GM21786 (cell line): ENCODE results near the gene NR1I2.

Source experiments
- ATAC-seq: cut with Tn5 transposase; IDR thresholded peaks from one replicate; pipeline ENCODE4 v1.9.1; 2021; ENCODE audit not compliant: unreplicated experiment

The NR1I2 gene

GRCh38 chr3:119817583-119818363 is 35.9 kb downstream of the NR1I2 start:
- ATAC-seq, result no peak

- no peak for ATAC-seq
These were observed 37.0 kb downstream of the NR1I2 start for GRCh38 chr3:119818937-119819336.

GRCh38 chr3:119819806-119820205 is 37.9 kb downstream of the NR1I2 start:
- no peak for ATAC-seq

- ATAC-seq, result no peak
These were observed 43.9 kb downstream of the NR1I2 start for GRCh38 chr3:119825820-119826219.

- no peak for ATAC-seq
These were observed 45.1 kb downstream of the NR1I2 start for GRCh38 chr3:119826711-119827608.

- no peak for ATAC-seq
These were observed 47.5 kb downstream of the NR1I2 start for GRCh38 chr3:119829420-119829819.

GRCh38 chr3:119831022-119831421 is 49.1 kb downstream of the NR1I2 start:
- no peak for ATAC-seq

DNA sequence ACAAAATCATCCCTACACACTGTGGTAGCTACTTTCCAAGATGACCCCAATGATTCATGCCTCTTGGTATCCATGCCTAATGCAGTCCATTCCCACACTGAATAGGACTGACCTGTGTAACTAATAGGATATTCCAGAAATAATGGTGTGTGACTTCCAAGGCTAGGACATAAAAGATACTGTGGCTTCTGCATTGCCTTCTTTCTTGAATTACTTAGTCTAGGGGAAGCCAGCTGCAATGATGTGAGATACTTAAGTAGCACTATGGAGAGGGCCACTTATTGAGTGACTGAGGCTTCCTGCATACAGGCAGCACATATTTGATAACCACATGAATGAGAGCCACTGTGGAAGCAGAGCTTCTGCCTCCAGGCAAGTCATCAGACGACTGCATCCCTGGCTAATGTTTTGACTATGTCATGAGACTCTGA is 50.1 kb downstream of the NR1I2 start:
- ATAC-seq, result no peak

GRCh38 chr3:119834754-119835370 is 53.0 kb downstream of the NR1I2 start:
- ATAC-seq, result no peak

- ATAC-seq, result no peak
These were observed 53.7 kb downstream of the NR1I2 start for GRCh38 chr3:119835556-119835955.

DNA sequence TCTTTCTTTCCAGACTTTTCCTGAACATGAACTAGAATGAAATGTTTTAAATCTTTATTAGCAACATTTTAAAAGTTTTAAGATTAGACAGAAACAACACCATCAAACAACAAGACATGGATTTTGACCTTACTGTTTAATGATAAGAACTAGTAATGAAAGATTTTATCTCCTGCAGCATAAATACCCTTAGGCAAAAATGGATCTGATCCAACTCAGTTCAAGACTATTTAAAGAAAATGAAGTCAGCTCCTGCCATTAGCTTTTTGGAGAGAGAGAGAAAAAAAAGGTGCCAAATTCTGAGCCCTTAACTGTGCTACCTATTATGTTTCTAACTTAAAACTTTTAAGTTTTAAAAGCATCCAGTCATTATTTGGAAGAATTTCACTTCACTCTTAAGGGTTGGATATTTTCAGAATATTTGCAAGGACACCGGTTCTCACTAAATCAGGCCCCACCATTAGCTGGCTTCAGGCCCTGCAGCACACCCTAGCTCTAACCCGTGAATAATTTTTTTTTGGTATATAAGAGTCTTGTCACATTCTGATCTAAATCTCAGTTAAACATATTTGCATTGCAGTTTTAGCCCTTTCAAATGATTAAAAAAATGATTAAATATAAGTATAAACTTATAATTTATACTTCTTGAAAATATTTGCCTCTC is 60.0 kb downstream of the NR1I2 start:
- no peak for ATAC-seq

DNA sequence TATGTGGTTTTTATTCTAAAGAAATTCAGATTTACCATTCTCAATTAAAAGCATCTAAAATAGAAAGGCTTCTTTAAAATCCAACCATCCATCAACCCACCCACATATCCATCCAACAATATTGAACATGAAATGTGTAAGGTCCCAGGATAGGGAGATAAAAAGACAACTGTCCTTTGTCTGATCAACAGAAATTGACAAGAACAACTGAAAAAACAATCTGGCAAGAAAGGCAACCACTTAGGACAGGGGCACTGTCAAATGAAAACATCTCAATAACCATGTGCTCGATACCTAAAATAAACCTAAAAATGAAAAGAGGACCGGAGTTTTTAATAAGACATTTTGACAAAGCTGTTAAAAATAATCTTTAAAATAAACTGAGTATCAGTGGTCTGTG is 67.2 kb downstream of the NR1I2 start:
- ATAC-seq, result no peak

- ATAC-seq, result no peak
These were observed 74.8 kb downstream of the NR1I2 start for GRCh38 chr3:119856695-119857094.

DNA sequence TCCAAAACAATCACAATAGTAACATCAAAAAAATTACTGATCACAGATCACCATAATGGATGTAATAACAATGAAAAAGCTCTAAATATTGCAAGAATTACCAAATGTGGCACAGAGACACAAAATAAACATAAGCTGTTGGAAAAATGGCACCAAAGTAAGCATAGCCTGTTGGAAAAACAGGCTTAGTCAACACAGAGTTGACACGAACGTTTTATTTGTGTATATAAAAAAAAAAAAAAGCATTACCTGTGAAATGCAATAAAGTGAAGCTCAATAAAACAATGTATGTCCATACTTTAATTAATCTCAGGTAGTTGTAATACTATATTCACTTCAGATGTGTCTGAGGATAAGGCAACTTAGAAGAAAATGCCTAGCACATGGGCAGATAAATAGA is 77.1 kb downstream of the NR1I2 start:
- no peak for ATAC-seq

DNA sequence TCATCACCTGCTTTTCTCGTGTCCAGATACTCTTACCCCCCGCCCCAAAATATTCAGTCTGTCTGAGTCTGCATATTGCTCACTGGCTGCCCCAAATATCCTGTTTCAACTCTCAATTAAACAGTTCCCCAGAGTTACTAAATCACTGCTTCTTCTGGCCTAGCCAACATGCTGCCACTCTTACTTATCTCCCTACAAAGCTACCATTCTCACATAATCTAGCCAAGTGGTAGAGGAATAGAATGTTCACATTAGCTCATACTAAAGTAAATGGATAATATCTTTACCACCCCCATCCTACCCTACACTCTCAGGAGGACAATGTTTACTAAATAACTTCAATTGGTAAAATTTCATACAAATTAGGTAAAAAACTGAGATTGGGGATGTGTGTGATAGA is 77.8 kb downstream of the NR1I2 start:
- no peak for ATAC-seq

- ATAC-seq, result no peak
These were observed 79.8 kb downstream of the NR1I2 start for GRCh38 chr3:119861681-119862080.

DNA sequence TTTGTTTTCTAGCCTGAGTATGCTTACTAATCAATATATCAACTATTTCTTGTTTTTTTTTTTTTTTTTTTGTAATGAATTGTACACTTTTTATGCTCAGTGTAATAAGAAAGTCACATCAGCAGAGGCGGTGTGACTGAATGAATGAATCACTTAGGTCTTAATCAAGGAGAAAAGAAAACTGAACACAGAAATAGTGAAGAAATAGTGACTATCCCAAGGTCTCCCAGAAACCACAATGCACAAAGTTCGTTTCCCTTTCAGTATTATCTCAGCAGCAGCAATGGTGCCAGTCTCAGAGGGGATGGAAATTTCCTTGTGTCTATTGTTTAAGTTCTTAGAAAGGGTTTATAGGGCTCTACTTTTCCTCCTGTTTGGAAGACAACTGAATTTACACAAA is 80.7 kb downstream of the NR1I2 start:
- no peak for ATAC-seq

GRCh38 chr3:119864476-119864875 is 82.6 kb downstream of the NR1I2 start:
- ATAC-seq, result no peak
